ENCODE measurements around the gene ODC1.

Gene ODC1

GRCh38 chr2:10477443-10478297, 29.5 kb upstream of the ODC1 start:
- no peaks in the 10 kb centered on the region for H3K27me3 ChIP-seq (replicated peaks; ENCODE audit: control insufficient read depth, insufficient read depth, low read length)
- DNase-seq (ENCODE audit: extremely low read depth, insufficient read length) = no peak
- no peaks in the 10 kb centered on the region for H3K36me3 ChIP-seq (ENCODE audit: control insufficient read depth, insufficient read depth, low read length)
- TF ChIP-seq, protein P1, sequence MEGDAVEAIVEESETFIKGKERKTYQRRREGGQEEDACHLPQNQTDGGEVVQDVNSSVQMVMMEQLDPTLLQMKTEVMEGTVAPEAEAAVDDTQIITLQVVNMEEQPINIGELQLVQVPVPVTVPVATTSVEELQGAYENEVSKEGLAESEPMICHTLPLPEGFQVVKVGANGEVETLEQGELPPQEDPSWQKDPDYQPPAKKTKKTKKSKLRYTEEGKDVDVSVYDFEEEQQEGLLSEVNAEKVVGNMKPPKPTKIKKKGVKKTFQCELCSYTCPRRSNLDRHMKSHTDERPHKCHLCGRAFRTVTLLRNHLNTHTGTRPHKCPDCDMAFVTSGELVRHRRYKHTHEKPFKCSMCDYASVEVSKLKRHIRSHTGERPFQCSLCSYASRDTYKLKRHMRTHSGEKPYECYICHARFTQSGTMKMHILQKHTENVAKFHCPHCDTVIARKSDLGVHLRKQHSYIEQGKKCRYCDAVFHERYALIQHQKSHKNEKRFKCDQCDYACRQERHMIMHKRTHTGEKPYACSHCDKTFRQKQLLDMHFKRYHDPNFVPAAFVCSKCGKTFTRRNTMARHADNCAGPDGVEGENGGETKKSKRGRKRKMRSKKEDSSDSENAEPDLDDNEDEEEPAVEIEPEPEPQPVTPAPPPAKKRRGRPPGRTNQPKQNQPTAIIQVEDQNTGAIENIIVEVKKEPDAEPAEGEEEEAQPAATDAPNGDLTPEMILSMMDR (IDR thresholded peaks at IDR 0.05; ENCODE audit: insufficient read depth, low read length, poor library complexity, severe bottlenecking) = no peak
- no peak overlapping the region for H3K4me3 ChIP-seq (replicated peaks; ENCODE audit: low read depth, low read length)

DNA sequence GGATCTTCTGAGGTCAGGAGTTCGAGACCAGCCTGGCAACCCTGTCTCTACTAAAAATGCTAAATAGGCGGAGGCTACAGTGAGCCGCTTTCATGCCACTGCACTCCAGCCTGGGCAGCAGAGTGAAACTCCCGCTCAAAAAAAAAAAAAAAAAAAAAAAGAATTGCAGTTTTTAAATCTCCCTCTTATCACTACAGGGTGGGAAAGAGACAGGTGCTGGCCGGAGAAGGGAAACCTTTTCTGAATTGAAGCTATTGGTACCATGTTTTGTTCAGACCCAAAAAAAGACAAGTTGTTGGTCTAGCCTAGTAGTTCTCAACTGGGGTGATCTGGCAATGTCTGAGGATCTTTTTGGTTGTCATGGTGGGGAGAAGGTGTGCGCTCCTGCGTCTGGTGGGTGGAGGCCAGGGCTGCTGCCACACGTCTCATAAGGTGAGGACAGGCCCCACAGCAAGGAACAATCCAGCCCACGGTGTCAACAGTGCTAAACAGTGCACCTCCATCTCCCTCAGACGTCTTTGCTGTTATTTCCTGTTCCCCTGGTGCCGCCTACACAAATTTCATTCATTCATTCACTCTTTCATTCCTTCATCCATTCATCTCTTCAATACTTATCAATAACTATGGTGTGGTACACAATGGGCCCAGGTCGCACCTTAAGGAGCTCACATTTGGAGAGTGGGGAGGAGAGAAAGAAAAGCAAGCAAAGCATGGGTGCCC, 28.8 kb upstream of the ODC1 start:
- no peak for DNase-seq (ENCODE audit: extremely low read depth, insufficient read length)
- no peaks in the 10 kb centered on the region for H3K27me3 ChIP-seq (replicated peaks; ENCODE audit: control insufficient read depth, insufficient read depth, low read length)

GRCh38 chr2:10475811-10476660, 27.9 kb upstream of the ODC1 start:
- Histone ChIP-seq H3K4me3 (replicated peaks; ENCODE audit: low read depth, low read length) (no peak overlapping the region), H3K36me3 (ENCODE audit: control insufficient read depth, insufficient read depth, low read length) (no peaks in the 10 kb centered on the region), H3K27me3 (replicated peaks; ENCODE audit: control insufficient read depth, insufficient read depth, low read length) (no peaks in the 10 kb centered on the region; the same call in 1 of the 2 replicates)
- TF ChIP-seq, protein P1 (IDR thresholded peaks at IDR 0.05; ENCODE audit: insufficient read depth, low read length, poor library complexity, severe bottlenecking) = no peak
- no peak for DNase-seq (ENCODE audit: extremely low read depth, insufficient read length)

More for the DNA sequence above, 28.8 kb upstream of the ODC1 start:
- H3K36me3 ChIP-seq (ENCODE audit: control insufficient read depth, insufficient read depth, low read length) = no peaks in the 10 kb centered on the region
- H3K4me3 ChIP-seq (replicated peaks; ENCODE audit: low read depth, low read length) = no peak overlapping the region
- TF ChIP-seq, protein P1 (IDR thresholded peaks at IDR 0.05; ENCODE audit: insufficient read depth, low read length, poor library complexity, severe bottlenecking) = no peak

GRCh38 chr2:10475221-10475722, 27.1 kb upstream of the ODC1 start:
- Histone ChIP-seq H3K4me3 (replicated peaks; ENCODE audit: low read depth, low read length) (no peak overlapping the region), H3K36me3 (ENCODE audit: control insufficient read depth, insufficient read depth, low read length) (no peaks in the 10 kb centered on the region), H3K27me3 (replicated peaks; ENCODE audit: control insufficient read depth, insufficient read depth, low read length) (no peaks in the 10 kb centered on the region; the same call in 1 of the 2 replicates)
- DNase-seq (ENCODE audit: extremely low read depth, insufficient read length) = no peak
- TF ChIP-seq, protein P1 (IDR thresholded peaks at IDR 0.05; ENCODE audit: insufficient read depth, low read length, poor library complexity, severe bottlenecking) = no peak

DNA sequence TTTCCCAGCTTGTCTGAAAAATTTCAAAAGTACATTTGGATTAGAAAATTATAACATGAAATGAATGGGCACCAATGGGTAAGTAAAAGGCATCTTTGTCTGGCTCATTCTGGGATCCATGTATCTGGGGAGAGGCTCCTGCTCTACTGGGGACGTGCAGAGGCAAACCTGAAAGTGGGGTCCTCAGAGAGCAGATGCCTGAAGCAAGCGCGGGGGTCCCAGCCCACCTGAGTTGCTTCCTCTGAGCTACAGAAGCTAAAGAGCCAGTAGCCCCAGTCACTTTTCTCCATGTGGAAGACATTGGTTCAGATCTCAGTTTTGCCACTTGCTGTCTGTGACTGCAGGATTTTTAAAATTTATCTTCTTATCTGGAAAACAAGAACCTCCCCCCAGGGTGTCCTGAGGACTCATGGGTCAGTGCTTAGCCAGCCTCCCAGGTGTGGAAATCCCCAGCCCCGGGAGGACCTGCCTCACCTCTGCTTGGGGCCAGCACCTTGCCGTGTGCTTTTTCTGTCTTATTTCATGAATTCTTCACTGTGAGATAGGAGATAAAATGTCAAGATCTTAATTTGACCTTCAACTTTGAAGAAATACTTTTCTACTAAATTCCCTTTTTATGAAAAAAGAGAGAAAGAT, 25.1 kb upstream of the ODC1 start:
- no peak for DNase-seq (ENCODE audit: extremely low read depth, insufficient read length)
- Histone ChIP-seq H3K4me3 (replicated peaks; ENCODE audit: low read depth, low read length) (no peak overlapping the region), H3K27me3 (replicated peaks; ENCODE audit: control insufficient read depth, insufficient read depth, low read length) (no peaks in the 10 kb centered on the region; the same call in 1 of the 2 replicates), H3K36me3 (ENCODE audit: control insufficient read depth, insufficient read depth, low read length) (no peaks in the 10 kb centered on the region)
- TF ChIP-seq, protein P1 (IDR thresholded peaks at IDR 0.05; ENCODE audit: insufficient read depth, low read length, poor library complexity, severe bottlenecking) = no peak

Data from GM06990 (cell line).